ENCODE results near the gene FRG2B. TPM values are rescaled to one million over a fixed set of nuclear protein-coding genes. Genes with fewer than 3 reads are reported as not detected.
"Not testable (repeated sequence)": the region's sequence is repeated elsewhere in the genome, so short reads cannot be mapped to it uniquely, and the experiment has no call there.

The FRG2B gene
- total RNA-seq (2021; fragmentation: NEBNext Ultra II Directional; extraction: Animal tissue kit (Norgen Biotek cat#: 25700)) (not detected in 2 replicates), polyA plus RNA-seq (2011; rRNA removed) (not detected in 2 replicates), polyA minus RNA-seq (2011; rRNA and poly(A)+ RNA removed) (not detected in 2 replicates)
- polyA plus RNA-seq (2011; cell fraction: cytosol; rRNA removed): not detected
- not detected for polyA plus RNA-seq (2011; cell fraction: nucleus; rRNA removed)
- not detected in 4 replicates for polyA plus RNA-seq (2012, experiment 1 of 2)
- polyA plus RNA-seq (2012, experiment 2 of 2): not detected
- not detected for polyA plus RNA-seq (2013, experiment 1 of 2)
- polyA plus RNA-seq (2013, experiment 2 of 2): not detected
- polyA minus RNA-seq (2011; cell fraction: cytosol; rRNA and poly(A)+ RNA removed): not detected
- polyA minus RNA-seq (2011; cell fraction: nucleus; rRNA and poly(A)+ RNA removed): not detected
- long read RNA-seq, experiment 1: 0 reads
- long read RNA-seq, experiment 2: 0 reads

- CTCF ChIA-PET (ENCODE audit: partially characterized antibody); H4K5ac ChIP-seq (ENCODE audit: insufficient read length, low read depth, low read length): not testable (repeated sequence)
Observed at GRCh38 chr10:133626695-133627094, at the start of gene FRG2B. FRG2B (minus strand) TSS chr10:133626795; CDS start chr10:133626742, 53 bp downstream.

More at GRCh38 chr10:133626695-133627094, at the start of gene FRG2B:
- 65% methylated on average over 3 of the region's 10 CpGs; no CpG with 5 or more reads in 1 of the 2 experiments for WGBS, 2 experiments (ENCODE audit: extremely low coverage in 1 of 2, insufficient coverage in 1 of 2, insufficient read length in 1 of 2, insufficient replicate concordance in 2 of 2, low coverage in 1 of 2, low lambda C conversion rate in 2 of 2, missing lambda C conversion rate in 1 of 2)
- H3K56ac ChIP-seq (replicated peaks; ENCODE audit: insufficient read length, low read depth, low read length); H3K4me1 ChIP-seq (replicated peaks in 1 of 4; ENCODE audit: control insufficient read depth in 3 of 4, insufficient read depth in 4 of 4, low read length in 3 of 4); POLR2A ChIA-PET (ENCODE audit: partially characterized antibody); H2BK20ac ChIP-seq (ENCODE audit: low read length); H3K36me3 ChIP-seq (ENCODE audit: control insufficient read depth in 2 of 4, insufficient read depth in 4 of 4, low read length in 3 of 4); FAIRE-seq; H2AK5ac ChIP-seq (ENCODE audit: low read depth, low read length); H3K79me1 ChIP-seq (ENCODE audit: low read depth, low read length); H3K23me2 ChIP-seq (ENCODE audit: low read depth, low read length); H2BK5ac ChIP-seq (ENCODE audit: low read depth, low read length); H3K14ac ChIP-seq (ENCODE audit: insufficient read length); H3K4ac ChIP-seq (replicated peaks; ENCODE audit: insufficient read length, low read depth, low read length); H4K20me1 ChIP-seq (replicated peaks in 1 of 2; ENCODE audit: control insufficient read depth in 1 of 2, insufficient read depth in 2 of 2, low read length in 2 of 2); H3K4me3 ChIP-seq (ENCODE audit: extremely low read depth in 1 of 4, insufficient read depth in 2 of 4, low read depth in 3 of 4, low read length in 4 of 4); H3K18ac ChIP-seq (ENCODE audit: extremely low read depth, low read length); DNase-seq (ENCODE audit: low read depth in 1 of 2, low spot score in 2 of 2); H3K9ac ChIP-seq (replicated peaks in 1 of 4; ENCODE audit: extremely low read depth in 1 of 4, low read depth in 3 of 4, low read length in 3 of 4); H3K79me2 ChIP-seq (ENCODE audit: control insufficient read depth in 1 of 2, insufficient read depth in 2 of 2, low read length in 2 of 2); H4K8ac ChIP-seq (ENCODE audit: extremely low read depth, insufficient read depth, low read length); H2AFZ ChIP-seq (ENCODE audit: low read length); H3K27me3 ChIP-seq (replicated peaks in 1 of 4; ENCODE audit: control insufficient read depth in 3 of 4, extremely low read depth in 1 of 4, insufficient read depth in 3 of 4, low read length in 3 of 4); H4K91ac ChIP-seq (replicated peaks; ENCODE audit: insufficient read length, low read length); H3K27ac ChIP-seq (ENCODE audit: low read depth, low read length); H2BK12ac ChIP-seq (ENCODE audit: low read depth, low read length); H3K4me2 ChIP-seq (ENCODE audit: insufficient read depth in 1 of 2, low read depth in 2 of 2, low read length in 2 of 2); H2BK15ac ChIP-seq (ENCODE audit: low read length); H3K23ac ChIP-seq (ENCODE audit: insufficient read length); H2BK120ac ChIP-seq (replicated peaks; ENCODE audit: low read depth, low read length): not testable (repeated sequence)
- H3K9me3 ChIP-seq (ENCODE audit: insufficient read depth in 2 of 2, low read depth in 1 of 2, low read length in 1 of 2): peaks cover 2 to 13% of the 10 kb centered on the region in 2 experiments; a peak in 3 of 4 replicates
